ENCODE measurements around the gene ATG16L1.

ATG16L1 gene

GRCh38 chr2:233221378-233222063 is 30.0 kb upstream of the ATG16L1 start:
- TF ChIP-seq POLR2AphosphoS5 (IDR thresholded peaks at IDR 0.05; ENCODE audit: borderline replicate concordance, low read depth, low read length): no peak
- no peak for TF ChIP-seq EZH2 (IDR thresholded peaks at IDR 0.05)
- TF ChIP-seq FOXP2 (optimal IDR thresholded peaks at IDR 0.05; ENCODE audit: control extremely low read depth, extremely low read length, insufficient read depth): no peak
- Histone ChIP-seq H3K4me3 (no peak overlapping the region), H3K36me3 (ENCODE audit: insufficient read depth, low read length) (no peaks in the 10 kb centered on the region), H3K9ac (ENCODE audit: insufficient read length) (no peak overlapping the region), H3K9me3 (ENCODE audit: low read depth, low read length) (no peaks in the 10 kb centered on the region), H3K27ac (no peak overlapping the region)
- DNase-seq (ENCODE audit: low read depth, low spot score): no peak

GRCh38 chr2:233223059-233223894 is 28.2 kb upstream of the ATG16L1 start:
- no peak for DNase-seq (ENCODE audit: low read depth, low spot score)
- H3K9ac ChIP-seq (ENCODE audit: insufficient read length): no peak overlapping the region
- no peak overlapping the region for H3K27ac ChIP-seq
- no peaks in the 10 kb centered on the region for H3K9me3 ChIP-seq (ENCODE audit: low read depth, low read length)
- H3K4me3 ChIP-seq: no peak overlapping the region
- H3K36me3 ChIP-seq (ENCODE audit: insufficient read depth, low read length): no peaks in the 10 kb centered on the region
- TF ChIP-seq POLR2AphosphoS5 (IDR thresholded peaks at IDR 0.05; ENCODE audit: borderline replicate concordance, low read depth, low read length): no peak

GRCh38 chr2:233225230-233226068 is 26.0 kb upstream of the ATG16L1 start:
- TF ChIP-seq FOXP2 (optimal IDR thresholded peaks at IDR 0.05; ENCODE audit: control extremely low read depth, extremely low read length, insufficient read depth) (no peak), EZH2 (IDR thresholded peaks at IDR 0.05) (no peak), POLR2AphosphoS5 (IDR thresholded peaks at IDR 0.05; ENCODE audit: borderline replicate concordance, low read depth, low read length) (no peak)
- H3K27ac ChIP-seq: no peak overlapping the region
- no peaks in the 10 kb centered on the region for H3K36me3 ChIP-seq (ENCODE audit: insufficient read depth, low read length)
- no peak for DNase-seq (ENCODE audit: low read depth, low spot score)
- no peak overlapping the region for H3K9ac ChIP-seq (ENCODE audit: insufficient read length)
- H3K4me3 ChIP-seq: no peak overlapping the region
- H3K9me3 ChIP-seq (ENCODE audit: low read depth, low read length): no peaks in the 10 kb centered on the region

GRCh38 chr2:233226511-233227031 is 24.9 kb upstream of the ATG16L1 start:
- no peak for DNase-seq (ENCODE audit: low read depth, low spot score)
- no peak overlapping the region for H3K4me3 ChIP-seq
- H3K9me3 ChIP-seq (ENCODE audit: low read depth, low read length): no peaks in the 10 kb centered on the region
- TF ChIP-seq POLR2AphosphoS5 (IDR thresholded peaks at IDR 0.05; ENCODE audit: borderline replicate concordance, low read depth, low read length) (no peak), FOXP2 (optimal IDR thresholded peaks at IDR 0.05; ENCODE audit: control extremely low read depth, extremely low read length, insufficient read depth) (no peak), EZH2 (IDR thresholded peaks at IDR 0.05) (no peak)
- H3K36me3 ChIP-seq (ENCODE audit: insufficient read depth, low read length): no peaks in the 10 kb centered on the region
- H3K9ac ChIP-seq (ENCODE audit: insufficient read length): no peak overlapping the region
- H3K27ac ChIP-seq: no peak overlapping the region

- H3K9me3 ChIP-seq (ENCODE audit: low read depth, low read length): no peaks in the 10 kb centered on the region
- DNase-seq (ENCODE audit: low read depth, low spot score): no peak
- no peak overlapping the region for H3K4me3 ChIP-seq
- TF ChIP-seq POLR2AphosphoS5 (IDR thresholded peaks at IDR 0.05; ENCODE audit: borderline replicate concordance, low read depth, low read length): no peak
- TF ChIP-seq FOXP2 (optimal IDR thresholded peaks at IDR 0.05; ENCODE audit: control extremely low read depth, extremely low read length, insufficient read depth): no peak
- TF ChIP-seq EZH2 (IDR thresholded peaks at IDR 0.05): no peak
- no peak overlapping the region for H3K27ac ChIP-seq
- H3K9ac ChIP-seq (ENCODE audit: insufficient read length): no peak overlapping the region
- no peaks in the 10 kb centered on the region for H3K36me3 ChIP-seq (ENCODE audit: insufficient read depth, low read length)
Measured at GRCh38 chr2:233227346-233227978, 24.0 kb upstream of the ATG16L1 start.

- H3K9ac ChIP-seq (ENCODE audit: insufficient read length): no peak overlapping the region
- H3K9me3 ChIP-seq (ENCODE audit: low read depth, low read length): no peaks in the 10 kb centered on the region
- DNase-seq (ENCODE audit: low read depth, low spot score): no peak
- no peak overlapping the region for H3K27ac ChIP-seq
- H3K4me3 ChIP-seq: peak overlapping the region; percentile 12; the same call in 1 of the 2 replicates
- H3K36me3 ChIP-seq (ENCODE audit: insufficient read depth, low read length): no peaks in the 10 kb centered on the region
- TF ChIP-seq EZH2 (IDR thresholded peaks at IDR 0.05): no peak
- no peak for TF ChIP-seq POLR2AphosphoS5 (IDR thresholded peaks at IDR 0.05; ENCODE audit: borderline replicate concordance, low read depth, low read length)
- TF ChIP-seq FOXP2 (optimal IDR thresholded peaks at IDR 0.05; ENCODE audit: control extremely low read depth, extremely low read length, insufficient read depth): no peak
Measured at GRCh38 chr2:233228376-233228775, 23.1 kb upstream of the ATG16L1 start.

- Histone ChIP-seq H3K27ac (no peak overlapping the region), H3K9me3 (ENCODE audit: low read depth, low read length) (no peaks in the 10 kb centered on the region), H3K9ac (ENCODE audit: insufficient read length) (no peak overlapping the region), H3K36me3 (ENCODE audit: insufficient read depth, low read length) (no peaks in the 10 kb centered on the region), H3K4me3 (no peak overlapping the region)
- no peak for DNase-seq (ENCODE audit: low read depth, low spot score)
- TF ChIP-seq EZH2 (IDR thresholded peaks at IDR 0.05): no peak
- no peak for TF ChIP-seq FOXP2 (optimal IDR thresholded peaks at IDR 0.05; ENCODE audit: control extremely low read depth, extremely low read length, insufficient read depth)
- TF ChIP-seq POLR2AphosphoS5 (IDR thresholded peaks at IDR 0.05; ENCODE audit: borderline replicate concordance, low read depth, low read length): no peak
Measured at GRCh38 chr2:233233618-233234230, 17.7 kb upstream of the ATG16L1 start.

Data from SK-N-MC (cell line).